Liver (tissue), 9 donors: ENCODE data around the gene GUCA1A. TPM values are rescaled to one million over a fixed set of nuclear protein-coding genes. Genes with fewer than 3 reads are reported as not detected.
"Not testable (repeated sequence)": the region's sequence is repeated elsewhere in the genome, so short reads cannot be mapped to it uniquely, and the experiment has no call there.

ENCODE experiments used
- DNase-seq: peaks from one replicate; pipeline ENCODE4 v3.0.0-alpha.2; 2017; ENCODE audit warnings: low spot score
- H3K27ac ChIP-seq, 2 donors: one replicate each; pipeline ENCODE4 v1.7.0; 2013; ENCODE audit warnings: inconsistent platforms in 2 of 2, low read length in 2 of 2, control low read depth in 1 of 2, low read depth in 1 of 2, mild to moderate bottlenecking in 1 of 2
- H3K27me3 ChIP-seq, 4 donors: one replicate each; pipeline versions ENCODE4 v1.6.1 to v1.7.0; 2013; ENCODE audit warnings: low read length in 3 of 4, inconsistent platforms in 1 of 4, mild to moderate bottlenecking in 1 of 4, moderate library complexity in 1 of 4; ENCODE audit not compliant: control insufficient read depth in 4 of 4, insufficient read depth in 4 of 4
- H3K36me3 ChIP-seq, 4 donors: one replicate each; pipeline versions ENCODE4 v1.6.1 to v1.7.0; 2013; ENCODE audit warnings: low read length in 3 of 4, mild to moderate bottlenecking in 3 of 4, low read depth in 1 of 4, moderate library complexity in 1 of 4; ENCODE audit not compliant: control insufficient read depth in 4 of 4, insufficient read depth in 3 of 4
- H3K4me1 ChIP-seq, 4 donors: one replicate each; pipeline versions ENCODE4 v1.6.1 to v1.7.0; 2013; ENCODE audit warnings: low read length in 3 of 4, mild to moderate bottlenecking in 3 of 4, moderate library complexity in 1 of 4; ENCODE audit not compliant: control insufficient read depth in 4 of 4, insufficient read depth in 4 of 4
- H3K4me3 ChIP-seq, 3 donors: one replicate each; pipeline versions ENCODE4 v1.6.1 to v1.7.0; 2013; ENCODE audit warnings: low read length in 3 of 3, control low read depth in 1 of 3, low read depth in 1 of 3, mild to moderate bottlenecking in 1 of 3
- H3K9ac ChIP-seq, 2 donors: one replicate each; pipeline ENCODE4 v1.7.0; 2013; ENCODE audit warnings: low read length in 2 of 2, mild to moderate bottlenecking in 2 of 2, moderate library complexity in 2 of 2, control low read depth in 1 of 2, low read depth in 1 of 2
- H3K9me3 ChIP-seq, 4 donors: one replicate each; pipeline versions ENCODE4 v1.6.1 to v1.7.0; 2013; ENCODE audit warnings: low read length in 3 of 4; ENCODE audit not compliant: control insufficient read depth in 4 of 4
- CTCF ChIP-seq: fragments of 150-350 bp; IDR thresholded peaks from 2 replicates; pipeline ENCODE4 v1.5.1; 2017; ENCODE audit warnings: improper control_type of control experiment, low read depth, low read length; ENCODE audit not compliant: missing input control
- EGR1 ChIP-seq, 2 donors: IDR thresholded peaks; 2 replicates each; pipeline ENCODE4 v1.6.1; 2016 to 2018; ENCODE audit warnings: antibody characterized with exemption in 2 of 2, low read depth in 2 of 2
- FOXA1 ChIP-seq: IDR thresholded peaks from 2 replicates; pipeline ENCODE4 v1.6.1; 2016; ENCODE audit warnings: antibody characterized with exemption
- FOXA2 ChIP-seq: IDR thresholded peaks from 2 replicates; pipeline ENCODE4 v1.6.1; 2016; ENCODE audit warnings: antibody characterized with exemption
- GABPA ChIP-seq, 2 donors: IDR thresholded peaks in 1 of 2; conservative IDR thresholded peaks in 1 of 2; 2 replicates each; pipeline ENCODE4 v1.6.1; 2016; ENCODE audit warnings: antibody characterized with exemption in 2 of 2, mild to moderate bottlenecking in 1 of 2, moderate library complexity in 1 of 2
- HNF4A ChIP-seq, 2 donors: conservative IDR thresholded peaks; 2 replicates each; pipeline ENCODE4 v1.6.1; 2016; ENCODE audit warnings: antibody characterized with exemption in 2 of 2, mild to moderate bottlenecking in 2 of 2
- HNF4G ChIP-seq: IDR thresholded peaks from 2 replicates; pipeline ENCODE4 v1.6.1; 2016; ENCODE audit warnings: antibody characterized with exemption
- JUND ChIP-seq, 2 donors: IDR thresholded peaks; 2 replicates each; pipeline ENCODE4 v1.6.1; 2016; ENCODE audit warnings: antibody characterized with exemption in 2 of 2
- MAX ChIP-seq: IDR thresholded peaks from 2 replicates; pipeline ENCODE4 v1.6.1; 2016; ENCODE audit warnings: antibody characterized with exemption
- NR2F2 ChIP-seq: IDR thresholded peaks from 2 replicates; pipeline ENCODE4 v1.6.1; 2016; ENCODE audit warnings: antibody characterized with exemption
- RAD21 ChIP-seq, 2 donors: IDR thresholded peaks; 2 replicates each; pipeline ENCODE4 v1.6.1; 2016; ENCODE audit warnings: antibody characterized with exemption in 2 of 2, mild to moderate bottlenecking in 2 of 2
- RXRA ChIP-seq, 2 donors: IDR thresholded peaks; 2 replicates each; pipeline ENCODE4 v1.6.1; 2017 to 2018; ENCODE audit warnings: antibody characterized with exemption in 2 of 2, mild to moderate bottlenecking in 1 of 2
- SP1 ChIP-seq: IDR thresholded peaks from 2 replicates; pipeline ENCODE4 v1.6.1; 2018; ENCODE audit warnings: antibody characterized with exemption, mild to moderate bottlenecking
- TAF1 ChIP-seq: conservative IDR thresholded peaks from 2 replicates; pipeline ENCODE4 v1.6.1; 2016; ENCODE audit warnings: antibody characterized with exemption, mild to moderate bottlenecking
- YY1 ChIP-seq: IDR thresholded peaks from 2 replicates; pipeline ENCODE4 v1.6.1; 2016; ENCODE audit warnings: antibody characterized with exemption, mild to moderate bottlenecking
- WGBS: extraction: QIAGEN DNeasy Blood & Tissue Kit; methylation state at CpG from one replicate; pipeline ENCODE4 v1.1.7; 2013; 5-methylcytosine and 5-hydroxymethylcytosine counted together
- polyA plus RNA-seq, 2 donors: library from polyadenylated mRNA; stranded (reverse) in 1 of 2; unstranded in 1 of 2; fragments of 200-250 nt in 1 of 2; fragments of >200 nt in 1 of 2; fragmentation: Nextera tagmentation in 1 of 2; extraction: Ambion mirVana in 1 of 2; gene quantifications; one replicate each; pipeline versions ENCODE4 v1.2.1 to v1.2.3, GENCODE V29; 2013 to 2015
- total RNA-seq, 2 donors: library from RNA; depleted of rRNA; stranded (reverse); fragments of >200 nt; gene quantifications; one replicate each; pipeline ENCODE4 v1.2.3, GENCODE V29; 2014
- TF ChIP-seq, protein P1 (sequence below): IDR thresholded peaks from 2 replicates; pipeline ENCODE4 v1.6.1; 2016; ENCODE audit warnings: antibody characterized with exemption, mild to moderate bottlenecking
- TF ChIP-seq, protein P2 (sequence below): IDR thresholded peaks from 2 replicates; pipeline ENCODE4 v1.6.1; 2016; ENCODE audit warnings: antibody characterized with exemption
- TF ChIP-seq, protein P3 (sequence below): IDR thresholded peaks from 2 replicates; pipeline ENCODE4 v1.6.1; 2016; ENCODE audit warnings: antibody characterized with exemption
- donor health status: healthy.
- donor health status: healthy.
- donor health status: healthy.
- donor health status: healthy.
- donor health status: healthy.

Gene GUCA1A
- total and polyA plus RNA-seq, 4 donors, result not detected

DNA sequence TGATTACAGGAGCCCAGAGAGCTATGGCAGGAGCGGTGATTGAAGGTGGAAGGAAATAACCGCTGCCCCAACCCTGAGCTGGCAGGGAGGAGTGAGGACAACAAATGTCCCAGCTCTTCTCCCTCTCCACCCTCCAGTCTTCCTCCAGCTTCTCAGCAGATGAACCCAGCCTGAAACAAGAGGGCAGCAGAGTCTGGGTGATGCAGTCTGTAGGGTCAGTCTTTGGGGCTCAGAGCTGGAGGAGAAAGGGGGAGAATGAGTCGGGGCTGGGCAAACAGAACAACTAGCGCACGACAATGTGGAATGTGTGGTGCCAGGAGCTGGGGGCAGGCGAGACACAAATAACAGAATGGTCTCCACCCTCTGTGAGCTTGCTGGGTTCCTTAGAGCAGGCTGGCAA lies 4.5 kb upstream of the GUCA1A start:
- Histone ChIP-seq H3K4me3 (no peak overlapping the region), H3K27ac (no peak overlapping the region), H3K9me3 (no peaks in the 10 kb centered on the region), H3K9ac (no peak overlapping the region), H3K4me1 (no peaks in the 10 kb centered on the region), H3K27me3 (no peaks in the 10 kb centered on the region), H3K36me3 (no peaks in the 10 kb centered on the region)
- no peak for DNase-seq
- 82% methylated on average over 6 of the region's 6 CpGs for WGBS
- TF ChIP-seq EGR1 (IDR thresholded peaks at IDR 0.05; ENCODE audit: low read depth in 2 of 2), result no peak
- TF ChIP-seq, protein P1, sequence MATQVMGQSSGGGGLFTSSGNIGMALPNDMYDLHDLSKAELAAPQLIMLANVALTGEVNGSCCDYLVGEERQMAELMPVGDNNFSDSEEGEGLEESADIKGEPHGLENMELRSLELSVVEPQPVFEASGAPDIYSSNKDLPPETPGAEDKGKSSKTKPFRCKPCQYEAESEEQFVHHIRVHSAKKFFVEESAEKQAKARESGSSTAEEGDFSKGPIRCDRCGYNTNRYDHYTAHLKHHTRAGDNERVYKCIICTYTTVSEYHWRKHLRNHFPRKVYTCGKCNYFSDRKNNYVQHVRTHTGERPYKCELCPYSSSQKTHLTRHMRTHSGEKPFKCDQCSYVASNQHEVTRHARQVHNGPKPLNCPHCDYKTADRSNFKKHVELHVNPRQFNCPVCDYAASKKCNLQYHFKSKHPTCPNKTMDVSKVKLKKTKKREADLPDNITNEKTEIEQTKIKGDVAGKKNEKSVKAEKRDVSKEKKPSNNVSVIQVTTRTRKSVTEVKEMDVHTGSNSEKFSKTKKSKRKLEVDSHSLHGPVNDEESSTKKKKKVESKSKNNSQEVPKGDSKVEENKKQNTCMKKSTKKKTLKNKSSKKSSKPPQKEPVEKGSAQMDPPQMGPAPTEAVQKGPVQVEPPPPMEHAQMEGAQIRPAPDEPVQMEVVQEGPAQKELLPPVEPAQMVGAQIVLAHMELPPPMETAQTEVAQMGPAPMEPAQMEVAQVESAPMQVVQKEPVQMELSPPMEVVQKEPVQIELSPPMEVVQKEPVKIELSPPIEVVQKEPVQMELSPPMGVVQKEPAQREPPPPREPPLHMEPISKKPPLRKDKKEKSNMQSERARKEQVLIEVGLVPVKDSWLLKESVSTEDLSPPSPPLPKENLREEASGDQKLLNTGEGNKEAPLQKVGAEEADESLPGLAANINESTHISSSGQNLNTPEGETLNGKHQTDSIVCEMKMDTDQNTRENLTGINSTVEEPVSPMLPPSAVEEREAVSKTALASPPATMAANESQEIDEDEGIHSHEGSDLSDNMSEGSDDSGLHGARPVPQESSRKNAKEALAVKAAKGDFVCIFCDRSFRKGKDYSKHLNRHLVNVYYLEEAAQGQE, result no peak
- no peak for TF ChIP-seq GABPA (IDR thresholded peaks at IDR 0.05 in 1 of 2, conservative IDR thresholded peaks at IDR 0.05 in 1 of 2)
- no peak for TF ChIP-seq CTCF
- TF ChIP-seq NR2F2, result no peak
- TF ChIP-seq YY1, result no peak
- no peak for TF ChIP-seq RAD21 (IDR thresholded peaks at IDR 0.05)
- TF ChIP-seq FOXA1, result no peak
- TF ChIP-seq JUND (IDR thresholded peaks at IDR 0.05), result no peak
- TF ChIP-seq, protein P2, sequence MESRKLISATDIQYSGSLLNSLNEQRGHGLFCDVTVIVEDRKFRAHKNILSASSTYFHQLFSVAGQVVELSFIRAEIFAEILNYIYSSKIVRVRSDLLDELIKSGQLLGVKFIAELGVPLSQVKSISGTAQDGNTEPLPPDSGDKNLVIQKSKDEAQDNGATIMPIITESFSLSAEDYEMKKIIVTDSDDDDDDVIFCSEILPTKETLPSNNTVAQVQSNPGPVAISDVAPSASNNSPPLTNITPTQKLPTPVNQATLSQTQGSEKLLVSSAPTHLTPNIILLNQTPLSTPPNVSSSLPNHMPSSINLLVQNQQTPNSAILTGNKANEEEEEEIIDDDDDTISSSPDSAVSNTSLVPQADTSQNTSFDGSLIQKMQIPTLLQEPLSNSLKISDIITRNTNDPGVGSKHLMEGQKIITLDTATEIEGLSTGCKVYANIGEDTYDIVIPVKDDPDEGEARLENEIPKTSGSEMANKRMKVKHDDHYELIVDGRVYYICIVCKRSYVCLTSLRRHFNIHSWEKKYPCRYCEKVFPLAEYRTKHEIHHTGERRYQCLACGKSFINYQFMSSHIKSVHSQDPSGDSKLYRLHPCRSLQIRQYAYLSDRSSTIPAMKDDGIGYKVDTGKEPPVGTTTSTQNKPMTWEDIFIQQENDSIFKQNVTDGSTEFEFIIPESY, result no peak
- no peak for TF ChIP-seq HNF4A (conservative IDR thresholded peaks at IDR 0.05)
- no peak for TF ChIP-seq TAF1
- no peak for TF ChIP-seq FOXA2
- TF ChIP-seq RXRA (IDR thresholded peaks at IDR 0.05), result no peak
- no peak for TF ChIP-seq HNF4G
- no peak for TF ChIP-seq SP1
- no peak for TF ChIP-seq MAX
- TF ChIP-seq, protein P3, sequence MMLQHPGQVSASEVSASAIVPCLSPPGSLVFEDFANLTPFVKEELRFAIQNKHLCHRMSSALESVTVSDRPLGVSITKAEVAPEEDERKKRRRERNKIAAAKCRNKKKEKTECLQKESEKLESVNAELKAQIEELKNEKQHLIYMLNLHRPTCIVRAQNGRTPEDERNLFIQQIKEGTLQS, result no peak

- not testable (repeated sequence) for H3K4me1 ChIP-seq, H3K27me3 ChIP-seq, H3K9me3 ChIP-seq, DNase-seq, H3K4me3 ChIP-seq, H3K27ac ChIP-seq, H3K9ac ChIP-seq, H3K36me3 ChIP-seq
- 74% methylated on average over 2 of the region's 2 CpGs for WGBS
Measured at GRCh38 chr6:42169780-42170179, 3.4 kb upstream of the GUCA1A start.
